ENCODE results near the gene ROS1.

The ROS1 gene

DNA sequence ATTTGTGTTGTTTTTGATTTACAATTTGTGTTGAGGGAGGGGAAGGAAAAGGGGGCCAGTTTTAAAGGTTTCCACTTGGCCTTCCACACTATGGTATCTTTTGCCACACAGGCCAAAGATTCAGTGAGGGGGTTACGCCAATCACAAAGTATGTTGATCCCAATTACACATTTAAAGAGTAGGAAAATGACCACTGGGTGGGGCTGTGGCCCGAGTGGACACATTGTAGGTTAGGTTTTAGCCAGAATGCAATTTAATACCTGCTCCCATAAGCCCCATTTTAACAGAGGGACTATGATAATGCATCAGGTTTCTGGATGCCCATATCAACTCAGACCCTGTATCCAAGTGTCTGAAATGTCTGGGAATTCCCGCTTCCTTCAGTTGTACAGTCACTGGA, 144.8 kb downstream of the ROS1 start:
- DNase-seq (ENCODE audit: low read depth): no peak
- peak; percentile 35 for TF ChIP-seq CTCF (conservative IDR thresholded peaks at IDR 0.05; ENCODE audit: low read depth, low read length)
- no peak overlapping the region for H3K4me3 ChIP-seq (ENCODE audit: low read depth, low read length)

GRCh38 chr6:117276778-117277316, 148.9 kb downstream of the ROS1 start:
- TF ChIP-seq CTCF (conservative IDR thresholded peaks at IDR 0.05; ENCODE audit: low read depth, low read length): no peak
- H3K4me3 ChIP-seq (ENCODE audit: low read depth, low read length): no peak overlapping the region
- DNase-seq (ENCODE audit: low read depth): no peak

DNA sequence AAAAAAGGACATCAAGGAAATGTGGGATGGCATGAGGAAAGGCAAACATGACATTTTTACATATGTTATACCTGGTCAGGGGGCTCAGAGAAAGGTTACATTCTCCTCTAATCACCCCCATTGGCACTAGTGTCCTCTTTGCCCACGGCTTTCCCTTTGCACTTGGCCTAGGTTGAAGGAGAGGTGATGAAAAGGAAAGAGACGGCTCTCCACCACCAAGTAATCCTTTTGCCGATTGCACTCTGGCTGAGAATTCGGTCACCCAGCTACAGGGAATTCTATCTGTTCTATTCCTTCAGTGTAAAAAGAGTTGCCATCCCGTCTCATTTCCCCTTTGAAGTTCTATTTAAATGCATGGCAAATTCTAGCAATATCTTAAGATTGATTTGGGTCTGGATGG, 150.0 kb downstream of the ROS1 start:
- no peak overlapping the region for H3K4me3 ChIP-seq (ENCODE audit: low read depth, low read length)
- TF ChIP-seq CTCF (conservative IDR thresholded peaks at IDR 0.05; ENCODE audit: low read depth, low read length): no peak
- DNase-seq (ENCODE audit: low read depth): no peak

- DNase-seq (ENCODE audit: low read depth): no peak
- no peak for TF ChIP-seq CTCF (conservative IDR thresholded peaks at IDR 0.05; ENCODE audit: low read depth, low read length)
- no peak overlapping the region for H3K4me3 ChIP-seq (ENCODE audit: low read depth, low read length)
Observed at GRCh38 chr6:117275205-117275604, 150.5 kb downstream of the ROS1 start.

- no peak for DNase-seq (ENCODE audit: low read depth)
- TF ChIP-seq CTCF (conservative IDR thresholded peaks at IDR 0.05; ENCODE audit: low read depth, low read length): no peak
- H3K4me3 ChIP-seq (ENCODE audit: low read depth, low read length): no peak overlapping the region
Observed at GRCh38 chr6:117272891-117273290, 152.9 kb downstream of the ROS1 start.

DNA sequence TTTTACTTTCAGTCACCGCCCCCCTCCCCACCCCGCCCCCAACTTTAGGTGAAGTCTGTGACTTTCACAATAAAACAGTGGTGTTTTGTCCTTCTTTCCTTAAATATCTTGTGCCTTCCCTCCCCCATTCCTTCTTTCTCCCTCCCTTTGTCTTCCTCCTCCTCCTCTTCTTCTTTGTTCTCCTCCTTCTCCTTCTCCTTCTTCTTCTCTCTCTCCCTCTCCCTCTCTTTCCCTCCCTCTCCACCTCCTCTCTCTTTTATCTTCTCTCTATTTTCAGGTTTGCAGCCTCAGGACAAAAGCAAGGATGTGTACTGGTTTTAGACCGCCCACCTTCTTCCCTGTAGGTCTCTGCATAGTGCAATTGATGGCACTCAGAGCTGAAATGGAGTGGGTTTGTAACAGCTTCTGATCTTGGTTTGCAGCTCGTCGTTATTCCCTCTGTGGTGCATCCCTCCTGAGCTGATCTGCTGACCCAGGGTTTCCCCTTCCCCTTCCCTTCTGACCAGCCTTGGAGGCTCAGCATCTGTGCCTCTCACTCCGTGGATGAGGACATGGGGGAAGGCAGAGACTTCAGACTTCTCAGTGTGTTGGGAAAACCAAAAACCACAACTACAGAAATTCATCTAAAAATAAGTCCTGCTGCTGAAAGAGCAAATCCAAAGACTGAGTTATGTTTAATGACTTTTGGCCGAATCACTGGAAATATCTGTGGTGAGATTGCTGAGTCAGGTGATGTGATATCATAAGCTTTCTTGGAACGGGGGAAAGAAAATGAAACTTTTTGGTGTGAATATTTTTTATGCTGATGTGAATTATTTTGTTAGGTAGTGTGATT, 153.5 kb downstream of the ROS1 start:
- H3K4me3 ChIP-seq (ENCODE audit: low read depth, low read length): no peak overlapping the region
- DNase-seq (ENCODE audit: low read depth): no peak
- TF ChIP-seq CTCF (conservative IDR thresholded peaks at IDR 0.05; ENCODE audit: low read depth, low read length): no peak

All from choroid plexus epithelial cell (primary cell).